Activated CD8-positive, alpha-beta T cell treated with anti-CD3 and anti-CD28 coated beads, Interleukin-2, amount 10 ng/mL, durations not matched to agents 7 days and 5 days (primary cell): ENCODE measurements around the gene COCH. TPM values are rescaled to one million over a fixed set of nuclear protein-coding genes. Genes with fewer than 3 reads are reported as not detected.

Source experiments
- ATAC-seq: fragments of 150-1000 bp; cut with Tn5 transposase; one replicate; pipeline ENCODE4 v1.10.0; 2021; ENCODE audit warnings: moderate library complexity
- CTCF ChIA-PET: fragments of 350-600 bp; sonication (Branson Sonifier 250); formaldehyde crosslinking; loops from one replicate; lab custom pipeline; 2021; ENCODE audit warnings: antibody characterized with exemption; lab: Charles Lee
- POLR2A ChIA-PET: fragments of 350-600 bp; sonication (Branson Sonifier 250); formaldehyde crosslinking; loops from one replicate; lab custom pipeline; 2021; ENCODE audit warnings: antibody characterized with exemption; lab: Charles Lee
- DNase-seq: peaks from one replicate; pipeline ENCODE4 v3.0.0-alpha.2; 2020
- H3K27ac Mint-ChIP-seq: one replicate; pipeline ENCODE4 v1.8.0; 2021; ENCODE audit warnings: mild to moderate bottlenecking, mixed read lengths
- H3K27me3 Mint-ChIP-seq: one replicate; pipeline ENCODE4 v1.8.0; 2021; ENCODE audit warnings: low read depth, mixed read lengths
- H3K36me3 Mint-ChIP-seq: one replicate; pipeline ENCODE4 v1.8.0; 2021; ENCODE audit warnings: low read depth, mixed read lengths
- H3K4me1 Mint-ChIP-seq: one replicate; pipeline ENCODE4 v1.8.0; 2021; ENCODE audit warnings: low read depth, mixed read lengths
- H3K4me3 Mint-ChIP-seq: one replicate; pipeline ENCODE4 v1.8.0; 2021; ENCODE audit warnings: mild to moderate bottlenecking, mixed read lengths
- H3K9me3 Mint-ChIP-seq: one replicate; pipeline ENCODE4 v1.8.0; 2022; ENCODE audit warnings: mixed read lengths; ENCODE audit not compliant: insufficient read depth
- total RNA-seq, 2 experiments: library from RNA; stranded (reverse); gene quantifications; one replicate each; pipeline ENCODE4 v1.2.3, GENCODE V29; 2021

The COCH gene
- total RNA-seq: 1 to 10 TPM; 2.3 TPM

DNA sequence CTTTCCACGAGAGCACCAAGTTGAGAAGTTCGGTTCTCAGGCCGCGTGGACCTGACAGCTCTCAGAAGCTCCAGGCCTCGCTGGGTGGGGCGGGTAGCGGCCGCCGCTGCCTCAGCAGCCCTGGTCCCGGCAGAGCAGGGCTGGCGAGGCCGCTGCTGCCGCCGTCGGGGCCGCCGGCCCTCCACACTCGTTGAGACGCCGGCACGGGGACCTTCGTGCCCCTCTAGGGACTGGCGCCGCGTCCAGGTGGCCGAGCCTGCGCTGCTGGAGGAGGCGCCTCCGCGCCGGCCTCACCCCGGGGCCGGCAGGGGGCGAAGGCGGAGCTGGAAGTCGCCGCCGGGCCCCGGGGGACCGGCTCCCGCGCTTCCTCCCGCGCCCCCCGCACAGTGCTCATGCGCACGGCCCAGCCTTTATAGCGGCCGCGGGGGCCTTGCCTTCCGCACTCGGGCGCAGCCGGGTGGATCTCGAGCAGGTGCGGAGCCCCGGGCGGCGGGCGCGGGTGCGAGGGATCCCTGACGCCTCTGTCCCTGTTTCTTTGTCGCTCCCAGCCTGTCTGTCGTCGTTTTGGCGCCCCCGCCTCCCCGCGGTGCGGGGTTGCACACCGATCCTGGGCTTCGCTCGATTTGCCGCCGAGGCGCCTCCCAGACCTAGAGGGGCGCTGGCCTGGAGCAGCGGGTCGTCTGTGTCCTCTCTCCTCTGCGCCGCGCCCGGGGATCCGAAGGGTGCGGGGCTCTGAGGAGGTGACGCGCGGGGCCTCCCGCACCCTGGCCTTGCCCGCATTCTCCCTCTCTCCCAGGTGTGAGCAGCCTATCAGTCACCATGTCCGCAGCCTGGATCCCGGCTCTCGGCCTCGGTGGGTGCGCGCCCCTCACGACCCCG, at the start of gene COCH:
Gene COCH, plus strand, starts transcription at position 440 of the 879 bp plus-strand sequence. Its CDS starts 380 bp downstream, at position 820.
- ChIA-PET CTCF (interaction anchor here (1.0 kb wide), 1 partner anchor 150 kb away, joined by 4 read pairs; no protein-coding TSS in a partner anchor), POLR2A (interaction anchor here (1.0 kb wide), 1 partner anchor 152 kb away, joined by 3 read pairs; the partner anchor contains the start of gene STRN3)
- peaks cover 12% of the 10 kb centered on the region for H3K4me1 Mint-ChIP-seq
- peak; percentile 48 for DNase-seq
- H3K27ac Mint-ChIP-seq: no peak within 1 kb of the TSS
- ATAC-seq: peak; percentile 86
- H3K4me3 Mint-ChIP-seq: peak within 1 kb of the TSS; percentile 74
- peaks cover 50% of the 10 kb centered on the region for H3K27me3 Mint-ChIP-seq
- peaks cover 2% of the 10 kb centered on the region for H3K36me3 Mint-ChIP-seq
- H3K9me3 Mint-ChIP-seq: no peaks in the 10 kb centered on the region

DNA sequence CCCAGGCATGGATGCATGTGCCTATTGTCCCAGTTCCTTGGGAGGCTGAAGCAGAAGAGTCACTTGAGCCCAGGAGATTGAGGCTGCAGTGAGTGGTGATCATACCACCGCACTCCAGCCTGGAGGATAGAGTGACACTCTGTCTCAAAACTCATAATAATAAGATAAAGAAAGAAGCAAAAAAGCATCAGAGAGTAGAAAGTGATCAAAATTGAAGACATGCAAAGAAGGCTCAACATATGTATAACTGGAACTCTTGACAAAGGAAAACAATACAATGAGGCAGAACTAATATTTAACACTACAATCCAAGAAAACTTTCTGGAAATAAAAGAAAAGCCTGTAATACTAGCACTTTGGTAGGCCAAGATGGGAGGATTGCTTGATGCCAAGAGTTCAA, 48.3 kb upstream of the COCH start:
- no peaks in the 10 kb centered on the region for H3K36me3 Mint-ChIP-seq
- no peaks in the 10 kb centered on the region for H3K27me3 Mint-ChIP-seq
- DNase-seq (no peak), ATAC-seq (no peak)
- no peaks in the 10 kb centered on the region for H3K4me1 Mint-ChIP-seq
- peaks cover 9% of the 10 kb centered on the region for H3K9me3 Mint-ChIP-seq
- POLR2A ChIA-PET: no interaction called here
- H3K27ac Mint-ChIP-seq: no peak overlapping the region
- H3K4me3 Mint-ChIP-seq: no peak overlapping the region
- CTCF ChIA-PET: no interaction called here

DNA sequence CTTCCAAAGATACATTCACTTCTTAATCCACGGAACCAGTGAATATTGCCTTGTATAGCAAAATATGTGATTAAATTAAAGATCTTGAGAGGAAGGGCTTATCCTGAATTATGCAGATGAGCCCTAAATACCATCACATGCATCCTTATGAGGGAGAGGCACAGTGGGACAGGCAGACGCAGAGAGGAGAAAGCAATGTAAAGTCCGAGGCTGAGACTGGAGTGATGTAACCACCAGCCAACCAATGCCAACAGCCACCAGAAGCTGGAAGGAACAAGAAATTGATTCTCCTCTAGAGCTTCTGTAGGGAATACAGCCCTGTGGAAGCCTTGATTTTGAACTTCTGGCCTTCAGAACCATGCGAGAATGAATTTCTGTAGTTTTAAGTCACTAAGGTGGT, 44.5 kb upstream of the COCH start:
- Mint-ChIP-seq H3K36me3 (no peaks in the 10 kb centered on the region), H3K4me3 (no peak overlapping the region), H3K4me1 (no peaks in the 10 kb centered on the region), H3K9me3 (peaks cover 9% of the 10 kb centered on the region), H3K27me3 (no peaks in the 10 kb centered on the region), H3K27ac (no peak overlapping the region)
- POLR2A ChIA-PET: no interaction called here
- DNase-seq (no peak), ATAC-seq (no peak)
- CTCF ChIA-PET: no interaction called here

DNA sequence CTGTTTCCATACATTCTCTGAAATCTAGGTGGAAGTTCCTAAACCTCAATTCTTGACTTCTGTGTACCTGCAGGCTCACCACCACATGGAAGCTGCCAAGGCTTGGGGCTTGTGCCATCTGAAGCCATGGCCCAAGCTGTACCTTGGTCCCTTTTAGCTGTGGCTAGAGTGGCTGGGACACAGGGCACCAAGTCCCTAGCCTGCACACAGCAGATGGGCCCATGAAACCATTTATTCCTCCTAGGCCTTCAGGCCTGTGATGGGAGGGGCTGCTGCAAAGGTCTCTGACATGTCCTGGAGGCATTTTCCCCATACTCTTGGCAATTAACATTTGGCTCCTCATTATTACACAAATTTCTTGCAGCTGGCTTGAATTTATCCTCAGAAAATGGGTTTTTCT, 40.0 kb upstream of the COCH start:
- CTCF ChIA-PET: no interaction called here
- no peak overlapping the region for H3K4me3 Mint-ChIP-seq
- no peak overlapping the region for H3K27ac Mint-ChIP-seq
- H3K9me3 Mint-ChIP-seq: no peaks in the 10 kb centered on the region
- ATAC-seq (no peak), DNase-seq (no peak)
- H3K4me1 Mint-ChIP-seq: no peaks in the 10 kb centered on the region
- POLR2A ChIA-PET: no interaction called here
- H3K36me3 Mint-ChIP-seq: no peaks in the 10 kb centered on the region
- H3K27me3 Mint-ChIP-seq: no peaks in the 10 kb centered on the region

DNA sequence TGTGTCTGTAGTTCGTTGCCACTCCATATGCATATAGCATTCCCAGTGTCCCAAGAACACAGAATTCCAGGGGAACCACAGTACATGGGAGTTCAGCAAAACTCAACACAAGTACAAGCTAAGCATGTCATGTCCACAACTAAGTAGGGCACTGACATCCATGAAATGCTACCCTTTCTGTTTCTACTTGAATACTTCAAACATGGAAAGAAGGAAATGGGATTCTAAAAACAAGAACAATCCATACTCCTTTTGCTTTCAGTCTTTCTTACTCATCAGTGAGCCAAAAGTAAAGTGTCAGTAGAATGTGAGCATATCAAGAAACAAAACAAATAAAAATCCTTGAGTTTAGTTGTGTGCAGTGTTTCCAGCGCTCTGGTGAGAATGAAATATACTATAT, 36.0 kb upstream of the COCH start:
- no peak overlapping the region for H3K4me3 Mint-ChIP-seq
- no peaks in the 10 kb centered on the region for H3K36me3 Mint-ChIP-seq
- ATAC-seq: no peak
- no peaks in the 10 kb centered on the region for H3K4me1 Mint-ChIP-seq
- H3K9me3 Mint-ChIP-seq: no peaks in the 10 kb centered on the region
- H3K27ac Mint-ChIP-seq: no peak overlapping the region
- DNase-seq: no peak
- peaks cover 10% of the 10 kb centered on the region for H3K27me3 Mint-ChIP-seq
- ChIA-PET POLR2A (no interaction called here), CTCF (no interaction called here)

DNA sequence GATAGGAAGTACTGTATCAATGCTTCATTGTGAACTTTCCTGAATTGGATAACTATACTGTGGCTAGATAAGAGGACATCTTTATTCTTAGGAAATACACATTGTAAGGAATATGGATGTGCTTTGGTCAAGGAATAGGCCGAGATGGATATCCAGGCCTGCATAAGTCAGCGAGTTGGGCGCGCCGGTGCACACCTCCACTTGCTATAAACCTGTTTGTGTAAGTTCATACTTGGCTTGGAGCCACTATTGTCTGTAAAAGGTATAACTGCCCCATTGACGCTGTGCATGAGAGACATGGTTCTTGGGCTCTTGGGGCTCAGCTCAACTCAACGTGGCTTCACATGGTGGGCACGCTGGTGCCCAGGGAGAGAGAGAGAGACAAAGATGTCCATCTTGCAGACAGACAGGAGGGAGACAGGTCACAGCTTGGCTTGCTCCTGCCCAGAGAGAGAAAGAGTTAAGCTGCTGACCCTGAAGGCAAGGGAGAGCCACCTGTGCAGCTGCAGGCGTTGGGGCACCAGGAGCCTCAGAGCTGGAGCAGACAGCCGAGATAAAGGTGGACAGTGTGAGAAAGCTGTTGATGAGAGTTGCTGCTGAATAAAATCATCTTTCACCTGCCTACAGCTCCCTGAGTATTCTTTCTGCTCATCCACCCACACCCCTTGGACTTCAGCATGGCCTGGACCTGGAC, 34.1 kb upstream of the COCH start:
- no peak for DNase-seq
- Mint-ChIP-seq H3K36me3 (no peaks in the 10 kb centered on the region), H3K27me3 (peaks cover 13% of the 10 kb centered on the region), H3K4me3 (no peak overlapping the region), H3K27ac (no peak overlapping the region), H3K4me1 (no peaks in the 10 kb centered on the region), H3K9me3 (no peaks in the 10 kb centered on the region)
- ChIA-PET POLR2A (no interaction called here), CTCF (no interaction called here)
- no peak for ATAC-seq

DNA sequence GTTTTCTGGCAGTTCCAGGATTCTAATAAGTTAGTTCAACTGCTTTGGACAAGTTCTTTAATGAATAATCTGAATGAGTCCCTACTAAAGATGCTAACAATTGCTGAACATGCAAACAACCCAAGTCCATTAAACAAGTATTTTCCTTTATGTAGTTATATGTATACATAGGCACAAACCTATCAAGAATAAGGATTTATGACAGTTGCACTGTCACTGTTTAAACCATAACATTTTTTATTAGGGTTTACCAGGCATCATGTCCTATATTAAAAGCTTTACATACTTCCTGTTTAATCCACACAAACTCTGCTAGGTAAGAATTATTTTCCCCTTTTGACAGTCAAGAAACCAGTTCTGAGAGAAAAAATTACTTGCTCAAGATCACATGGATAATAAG, 31.9 kb upstream of the COCH start:
- no peaks in the 10 kb centered on the region for H3K36me3 Mint-ChIP-seq
- DNase-seq (no peak), ATAC-seq (no peak)
- H3K4me1 Mint-ChIP-seq: no peaks in the 10 kb centered on the region
- no peak overlapping the region for H3K27ac Mint-ChIP-seq
- peaks cover 21% of the 10 kb centered on the region for H3K27me3 Mint-ChIP-seq
- H3K4me3 Mint-ChIP-seq: no peak overlapping the region
- POLR2A ChIA-PET: no interaction called here
- H3K9me3 Mint-ChIP-seq: no peaks in the 10 kb centered on the region
- CTCF ChIA-PET: no interaction called here

DNA sequence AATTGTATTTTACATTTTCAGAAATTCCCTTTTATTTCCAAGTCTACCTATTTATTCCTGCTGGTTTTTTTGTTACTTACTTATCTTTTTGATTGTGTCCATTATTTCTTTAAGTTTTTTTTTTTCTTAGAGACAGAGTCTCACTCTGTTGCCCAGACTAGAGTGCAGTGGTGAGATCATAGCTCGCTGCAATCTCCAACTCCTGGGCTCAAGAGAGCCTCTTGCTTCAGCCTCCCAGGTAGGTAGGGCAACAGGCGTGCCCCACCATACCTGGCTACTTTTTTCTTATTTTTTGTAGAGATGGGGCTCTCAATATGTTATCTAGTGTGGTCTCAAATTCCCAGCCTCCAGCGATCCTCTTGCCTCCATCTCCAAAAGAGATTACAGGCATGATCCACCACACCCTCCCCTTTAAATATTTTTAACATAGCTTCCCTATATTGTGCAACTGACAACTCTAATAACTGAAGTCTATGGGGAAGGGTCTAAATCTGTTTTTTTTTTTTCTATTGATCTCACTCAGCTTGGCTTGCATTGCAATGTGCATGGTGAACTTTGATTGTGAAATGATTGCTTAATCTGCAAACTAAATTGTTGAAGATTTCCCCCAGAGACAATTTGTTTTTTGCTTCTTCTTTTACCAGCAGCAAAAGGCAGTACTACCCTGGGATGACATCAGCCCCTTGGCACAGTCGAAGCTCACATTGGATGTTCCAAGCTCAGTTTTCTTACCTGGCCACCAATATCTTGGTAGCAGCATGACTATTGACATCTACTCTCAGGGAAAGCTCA, 25.7 kb upstream of the COCH start:
- no peaks in the 10 kb centered on the region for H3K4me1 Mint-ChIP-seq
- no peak overlapping the region for H3K27ac Mint-ChIP-seq
- H3K9me3 Mint-ChIP-seq: no peaks in the 10 kb centered on the region
- H3K36me3 Mint-ChIP-seq: no peaks in the 10 kb centered on the region
- DNase-seq: no peak
- peaks cover 28% of the 10 kb centered on the region for H3K27me3 Mint-ChIP-seq
- POLR2A ChIA-PET: no interaction called here
- no peak for ATAC-seq
- H3K4me3 Mint-ChIP-seq: no peak overlapping the region
- CTCF ChIA-PET: no interaction called here

DNA sequence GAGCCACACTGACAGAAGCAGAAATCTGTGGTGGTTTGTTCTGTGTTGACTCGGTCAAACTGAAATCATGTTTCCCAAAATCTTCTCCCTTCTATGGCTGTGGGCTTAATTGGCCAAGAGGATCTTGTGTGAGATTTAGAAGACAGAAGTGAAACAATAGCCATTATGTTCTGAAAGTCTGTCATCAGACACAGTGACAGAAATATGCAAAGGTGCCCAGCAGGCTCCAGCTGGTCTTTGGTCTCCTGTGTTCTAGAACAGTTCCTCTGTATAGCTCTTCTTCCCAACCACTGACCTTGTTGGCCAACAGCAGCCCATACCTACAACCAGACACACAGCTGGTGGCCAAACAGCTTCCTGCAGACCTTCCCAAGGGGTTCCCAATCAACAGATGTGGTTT, 25.0 kb upstream of the COCH start:
- Mint-ChIP-seq H3K36me3 (no peaks in the 10 kb centered on the region), H3K27me3 (peaks cover 30% of the 10 kb centered on the region), H3K4me3 (no peak overlapping the region), H3K9me3 (no peaks in the 10 kb centered on the region), H3K27ac (no peak overlapping the region), H3K4me1 (no peaks in the 10 kb centered on the region)
- DNase-seq: no peak
- CTCF ChIA-PET: no interaction called here
- POLR2A ChIA-PET: no interaction called here
- ATAC-seq: no peak

DNA sequence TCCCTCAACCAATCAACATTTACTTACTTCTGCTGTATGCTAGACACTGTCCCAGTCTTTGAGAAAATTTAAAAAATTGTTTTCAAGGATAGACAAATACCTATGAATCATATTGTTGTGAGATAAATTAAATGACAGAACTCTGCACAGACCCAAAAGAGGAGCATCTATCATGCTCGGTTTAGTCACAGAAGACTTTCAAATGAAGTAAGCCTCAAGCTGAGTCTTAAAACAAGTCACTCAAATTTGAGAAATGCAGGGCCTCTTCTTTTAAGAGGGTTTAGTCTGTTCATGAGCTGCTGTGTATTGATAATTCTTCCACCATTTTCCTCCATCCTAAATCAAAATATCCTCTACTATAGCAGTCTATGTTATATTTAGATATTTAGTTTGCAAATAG, 24.4 kb upstream of the COCH start:
- H3K4me3 Mint-ChIP-seq: no peak overlapping the region
- no peaks in the 10 kb centered on the region for H3K36me3 Mint-ChIP-seq
- no peak for DNase-seq
- CTCF ChIA-PET: no interaction called here
- POLR2A ChIA-PET: no interaction called here
- ATAC-seq: no peak
- no peak overlapping the region for H3K27ac Mint-ChIP-seq
- no peaks in the 10 kb centered on the region for H3K9me3 Mint-ChIP-seq
- H3K27me3 Mint-ChIP-seq: peaks cover 29% of the 10 kb centered on the region
- no peaks in the 10 kb centered on the region for H3K4me1 Mint-ChIP-seq

DNA sequence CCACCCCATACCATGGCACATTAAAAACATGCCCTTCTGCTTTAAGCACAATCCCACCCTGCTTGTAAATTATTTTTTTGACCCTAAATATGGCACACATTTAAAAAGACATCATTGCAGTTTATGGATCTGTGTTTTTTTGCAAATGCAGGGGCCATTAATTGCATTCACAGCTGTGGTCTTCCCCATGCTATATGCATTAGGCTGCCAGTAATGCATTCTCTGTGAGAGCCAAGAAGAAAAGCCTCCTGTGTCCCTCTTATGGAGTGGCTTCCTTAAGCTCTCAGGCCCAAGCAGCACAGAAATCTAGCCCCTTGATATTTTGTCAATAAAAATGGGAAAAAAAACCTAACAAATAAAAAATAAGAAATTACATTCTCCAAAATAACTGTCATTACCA, 20.4 kb upstream of the COCH start:
- no peak for DNase-seq
- ChIA-PET CTCF (no interaction called here), POLR2A (no interaction called here)
- no peak overlapping the region for H3K4me3 Mint-ChIP-seq
- peaks cover 16% of the 10 kb centered on the region for H3K27me3 Mint-ChIP-seq
- no peak overlapping the region for H3K27ac Mint-ChIP-seq
- no peak for ATAC-seq
- no peaks in the 10 kb centered on the region for H3K9me3 Mint-ChIP-seq
- H3K4me1 Mint-ChIP-seq: peaks cover 3% of the 10 kb centered on the region
- no peaks in the 10 kb centered on the region for H3K36me3 Mint-ChIP-seq

DNA sequence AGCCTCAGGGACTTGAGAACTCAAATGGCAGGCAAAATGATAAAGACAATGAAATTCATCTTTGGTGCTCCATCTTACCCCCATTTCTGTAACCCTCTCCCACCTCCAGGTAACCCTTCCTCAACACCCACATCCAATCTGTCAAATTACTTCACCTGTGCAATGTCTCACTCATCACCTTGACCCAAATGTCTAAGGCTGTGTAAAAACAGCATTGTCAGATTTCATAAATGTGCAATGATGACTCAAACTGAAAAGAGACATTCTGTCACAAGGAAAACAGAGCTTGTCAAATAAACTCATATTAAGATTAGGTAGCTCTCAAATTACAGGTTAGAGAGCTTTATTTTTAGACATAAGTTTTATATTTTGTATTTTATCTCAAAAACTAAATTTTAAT, 19.9 kb upstream of the COCH start:
- Mint-ChIP-seq H3K4me3 (no peak overlapping the region), H3K27ac (no peak overlapping the region), H3K27me3 (peaks cover 12% of the 10 kb centered on the region), H3K36me3 (no peaks in the 10 kb centered on the region), H3K9me3 (no peaks in the 10 kb centered on the region), H3K4me1 (peaks cover 3% of the 10 kb centered on the region)
- ATAC-seq: no peak
- POLR2A ChIA-PET: no interaction called here
- DNase-seq: no peak
- CTCF ChIA-PET: no interaction called here
